ENCODE measurements around the gene PCBP3. TPM values are rescaled to one million over a fixed set of nuclear protein-coding genes. Genes with fewer than 3 reads are reported as not detected.

The PCBP3 gene
- total and polyA plus RNA-seq, 10 of the 15 experiments (the other 5 are each of a cell fraction or from before 2014, with no cell fraction given) = 0.09 to 1.3 (median 0.46) TPM; not detected in 3

GRCh38 chr21:45922648-45923047 is 279.1 kb downstream of the PCBP3 start:
- no peaks in the 10 kb centered on the region for H3K4me1 ChIP-seq (ENCODE audit: control insufficient read depth, insufficient read depth, low read length)
- RAD21 ChIA-PET (ENCODE audit: unreplicated experiment) = interaction anchor here (1.0 kb wide), 1 partner anchor 366 kb away, joined by 3 read pairs; no protein-coding TSS in a partner anchor
- H2AFZ ChIP-seq (ENCODE audit: control insufficient read depth, low read depth, low read length) = no peak overlapping the region
- no peak overlapping the region for H3K9ac ChIP-seq (ENCODE audit: control insufficient read depth, insufficient read depth, low read length)
- no peak overlapping the region for H3K4me3 ChIP-seq
- no peak overlapping the region for H3K27ac ChIP-seq (ENCODE audit: control insufficient read depth, insufficient read depth)
- no peak for TF ChIP-seq SKIL (IDR thresholded peaks at IDR 0.05; ENCODE audit: low read depth, poor library complexity, severe bottlenecking)
- H3K36me3 ChIP-seq (ENCODE audit: control insufficient read depth in 2 of 2, insufficient read depth in 2 of 2, low read length in 1 of 2) = no peaks in the 10 kb centered on the region
- no peaks in the 10 kb centered on the region for H3K27me3 ChIP-seq (replicated peaks in 1 of 2; ENCODE audit: control insufficient read depth in 2 of 2, insufficient read depth in 2 of 2, low read length in 1 of 2)
- no peaks in the 10 kb centered on the region; the same call in 2 of the 3 replicates for H3K9me3 ChIP-seq (replicated peaks; ENCODE audit: control insufficient read depth, insufficient read depth, low read length)
- in situ Hi-C loops (cut with MboI) (no loop called here), intact Hi-C loops (cut with micrococcal nuclease; ENCODE audit: unreplicated experiment) (no loop called here)
- BruUV-seq (replicated peaks) = no TSS peak
- POLR2A ChIA-PET = no interaction called here
- no peaks in the 10 kb centered on the region for H3K79me2 ChIP-seq (ENCODE audit: control insufficient read depth, insufficient read depth, low read length)
- WGBS (ENCODE audit: insufficient coverage, insufficient replicate concordance, low lambda C conversion rate, missing lambda C conversion rate) = 58% methylated on average over 12 of the region's 12 CpGs
- SMC1A ChIA-PET (ENCODE audit: uncharacterized antibody, unreplicated experiment) = no interaction called here
- DNase-seq (ENCODE audit: low read depth, low spot score) (no peak), ATAC-seq (no peak), FAIRE-seq (no peak)
- CTCF ChIA-PET = interaction anchor here (1.0 kb wide), 1 partner anchor 77 kb away, joined by 3 read pairs; no protein-coding TSS in a partner anchor
- H4K20me1 ChIP-seq (ENCODE audit: control insufficient read depth, insufficient read depth) = no peaks in the 10 kb centered on the region
- no peak overlapping the region for H3K4me2 ChIP-seq (ENCODE audit: control insufficient read depth, insufficient read depth)

- ChIA-PET POLR2A (no interaction called here), CTCF (interaction anchor here (0.7 to 1.0 kb wide), 2 partner anchors 43 to 77 kb away, joined by 3 read pairs; no protein-coding TSS in a partner anchor), SMC1A (ENCODE audit: uncharacterized antibody, unreplicated experiment) (no interaction called here), RAD21 (ENCODE audit: unreplicated experiment) (interaction anchor here (1.0 kb wide), 1 partner anchor 367 kb away, joined by 3 read pairs; no protein-coding TSS in a partner anchor)
- intact Hi-C loops (cut with micrococcal nuclease; ENCODE audit: unreplicated experiment) = no loop called here
- Histone ChIP-seq H4K20me1 (ENCODE audit: control insufficient read depth, insufficient read depth) (no peaks in the 10 kb centered on the region), H2AFZ (ENCODE audit: control insufficient read depth, low read depth, low read length) (no peak overlapping the region), H3K79me2 (ENCODE audit: control insufficient read depth, insufficient read depth, low read length) (no peaks in the 10 kb centered on the region), H3K36me3 (ENCODE audit: control insufficient read depth in 2 of 2, insufficient read depth in 2 of 2, low read length in 1 of 2) (no peaks in the 10 kb centered on the region), H3K27me3 (replicated peaks in 1 of 2; ENCODE audit: control insufficient read depth in 2 of 2, insufficient read depth in 2 of 2, low read length in 1 of 2) (no peaks in the 10 kb centered on the region), H3K27ac (ENCODE audit: control insufficient read depth, insufficient read depth) (no peak overlapping the region), H3K4me1 (ENCODE audit: control insufficient read depth, insufficient read depth, low read length) (no peaks in the 10 kb centered on the region), H3K9me3 (replicated peaks; ENCODE audit: control insufficient read depth, insufficient read depth, low read length) (no peaks in the 10 kb centered on the region; the same call in 2 of the 3 replicates), H3K4me3 (no peak overlapping the region), H3K9ac (ENCODE audit: control insufficient read depth, insufficient read depth, low read length) (no peak overlapping the region), H3K4me2 (ENCODE audit: control insufficient read depth, insufficient read depth) (no peak overlapping the region)
- BruUV-seq (replicated peaks) = no TSS peak
- ATAC-seq (no peak), DNase-seq (ENCODE audit: low read depth, low spot score) (no peak), FAIRE-seq (no peak)
- no peak for TF ChIP-seq RAD21 (IDR thresholded peaks at IDR 0.05; ENCODE audit: insufficient read depth, low read depth, low read length)
- no peak for TF ChIP-seq MTA3 (IDR thresholded peaks at IDR 0.05; ENCODE audit: borderline replicate concordance, low read length)
- no peak for TF ChIP-seq CBX5 (IDR thresholded peaks at IDR 0.05; ENCODE audit: low read depth)
- peak; percentile 23 for TF ChIP-seq SMC3 (IDR thresholded peaks at IDR 0.05; ENCODE audit: borderline replicate concordance, low read length)
- peak; percentile 31 to 48 (median 38); a peak in 3 of 6 replicates for TF ChIP-seq CTCF (IDR thresholded peaks at IDR 0.05 in 2 of 3, conservative IDR thresholded peaks at IDR 0.05 in 1 of 3; ENCODE audit: control insufficient read depth in 2 of 3, extremely low read depth in 1 of 3, insufficient read depth in 1 of 3, low read depth in 3 of 3, low read length in 3 of 3)
- 28% methylated on average over 6 of the region's 6 CpGs for WGBS (ENCODE audit: insufficient coverage, insufficient replicate concordance, low lambda C conversion rate, missing lambda C conversion rate)
- in situ Hi-C loops (cut with MboI) = no loop called here
These were observed 279.6 kb downstream of the PCBP3 start for GRCh38 chr21:45923146-45923545.

Data from GM12878 (cell line).